ENCODE data around the gene IGFL2. TPM values are rescaled to one million over a fixed set of nuclear protein-coding genes. Genes with fewer than 3 reads are reported as not detected.

IGFL2 gene
- total and polyA plus RNA-seq, 9 of the 15 experiments (the other 6 are each of a cell fraction or from before 2014, with no cell fraction given): 0.42 to 1.7 (median 0.75) TPM; not detected in 2

GRCh38 chr19:46195104-46195503 lies 47.1 kb downstream of the IGFL2 start (continued):
- TF ChIP-seq ZNF655 (CRISPR knock-in tag; IDR thresholded peaks at IDR 0.05) (peak; percentile 81), ZNF444 (CRISPR knock-in tag; IDR thresholded peaks at IDR 0.05) (0 out of 2 replicates have a peak, but pooled peaks have one; percentile 11), E2F8 (IDR thresholded peaks at IDR 0.05; ENCODE audit: low read depth, partially characterized antibody) (no peak), FOXO4 (CRISPR knock-in tag; IDR thresholded peaks at IDR 0.05) (no peak), SRF (CRISPR knock-in tag; IDR thresholded peaks at IDR 0.05) (no peak), ZNF124 (CRISPR knock-in tag; IDR thresholded peaks at IDR 0.05) (no peak), ZBTB43 (CRISPR knock-in tag; IDR thresholded peaks at IDR 0.05) (no peak), E4F1 (CRISPR knock-in tag; IDR thresholded peaks at IDR 0.05; ENCODE audit: borderline replicate concordance) (peak; percentile 64; the same call in 1 of the 2 replicates), ZFP1 (CRISPR knock-in tag; IDR thresholded peaks at IDR 0.05) (peak; percentile 60)
- TF ChIP-seq, protein P1, sequence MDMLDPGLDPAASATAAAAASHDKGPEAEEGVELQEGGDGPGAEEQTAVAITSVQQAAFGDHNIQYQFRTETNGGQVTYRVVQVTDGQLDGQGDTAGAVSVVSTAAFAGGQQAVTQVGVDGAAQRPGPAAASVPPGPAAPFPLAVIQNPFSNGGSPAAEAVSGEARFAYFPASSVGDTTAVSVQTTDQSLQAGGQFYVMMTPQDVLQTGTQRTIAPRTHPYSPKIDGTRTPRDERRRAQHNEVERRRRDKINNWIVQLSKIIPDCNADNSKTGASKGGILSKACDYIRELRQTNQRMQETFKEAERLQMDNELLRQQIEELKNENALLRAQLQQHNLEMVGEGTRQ (CRISPR knock-in tag; IDR thresholded peaks at IDR 0.05): no peak
- TF ChIP-seq, protein P2, sequence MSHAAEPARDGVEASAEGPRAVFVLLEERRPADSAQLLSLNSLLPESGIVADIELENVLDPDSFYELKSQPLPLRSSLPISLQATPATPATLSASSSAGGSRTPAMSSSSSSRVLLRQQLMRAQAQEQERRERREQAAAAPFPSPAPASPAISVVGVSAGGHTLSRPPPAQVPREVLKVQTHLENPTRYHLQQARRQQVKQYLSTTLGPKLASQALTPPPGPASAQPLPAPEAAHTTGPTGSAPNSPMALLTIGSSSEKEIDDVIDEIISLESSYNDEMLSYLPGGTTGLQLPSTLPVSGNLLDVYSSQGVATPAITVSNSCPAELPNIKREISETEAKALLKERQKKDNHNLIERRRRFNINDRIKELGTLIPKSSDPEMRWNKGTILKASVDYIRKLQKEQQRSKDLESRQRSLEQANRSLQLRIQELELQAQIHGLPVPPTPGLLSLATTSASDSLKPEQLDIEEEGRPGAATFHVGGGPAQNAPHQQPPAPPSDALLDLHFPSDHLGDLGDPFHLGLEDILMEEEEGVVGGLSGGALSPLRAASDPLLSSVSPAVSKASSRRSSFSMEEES (CRISPR knock-in tag; IDR thresholded peaks at IDR 0.05): peak; percentile 3; the same call in 1 of the 2 replicates
- TF ChIP-seq, protein P3, sequence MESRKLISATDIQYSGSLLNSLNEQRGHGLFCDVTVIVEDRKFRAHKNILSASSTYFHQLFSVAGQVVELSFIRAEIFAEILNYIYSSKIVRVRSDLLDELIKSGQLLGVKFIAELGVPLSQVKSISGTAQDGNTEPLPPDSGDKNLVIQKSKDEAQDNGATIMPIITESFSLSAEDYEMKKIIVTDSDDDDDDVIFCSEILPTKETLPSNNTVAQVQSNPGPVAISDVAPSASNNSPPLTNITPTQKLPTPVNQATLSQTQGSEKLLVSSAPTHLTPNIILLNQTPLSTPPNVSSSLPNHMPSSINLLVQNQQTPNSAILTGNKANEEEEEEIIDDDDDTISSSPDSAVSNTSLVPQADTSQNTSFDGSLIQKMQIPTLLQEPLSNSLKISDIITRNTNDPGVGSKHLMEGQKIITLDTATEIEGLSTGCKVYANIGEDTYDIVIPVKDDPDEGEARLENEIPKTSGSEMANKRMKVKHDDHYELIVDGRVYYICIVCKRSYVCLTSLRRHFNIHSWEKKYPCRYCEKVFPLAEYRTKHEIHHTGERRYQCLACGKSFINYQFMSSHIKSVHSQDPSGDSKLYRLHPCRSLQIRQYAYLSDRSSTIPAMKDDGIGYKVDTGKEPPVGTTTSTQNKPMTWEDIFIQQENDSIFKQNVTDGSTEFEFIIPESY (CRISPR knock-in tag; IDR thresholded peaks at IDR 0.05): no peak

Data from K562 (cell line).